PFSK-1 (cell line): ENCODE data around the gene MLPH.
A peak's percentile ranks its signal among the peaks of the same experiment; 100 is the strongest.

Experiments used
- FOXP2 ChIP-seq: optimal IDR thresholded peaks from 2 replicates; pipeline ENCODE3; 2011; ENCODE audit warnings: borderline replicate concordance, control low read depth, inconsistent platforms; ENCODE audit not compliant: insufficient read depth; ENCODE audit errors: extremely low read length, extremely low read depth
- POLR2AphosphoS5 ChIP-seq: IDR thresholded peaks from 2 replicates; pipeline ENCODE4 v1.6.1; 2012; ENCODE audit warnings: low read depth, mild to moderate bottlenecking, control low read depth, low read length, moderate library complexity
- TAF1 ChIP-seq: IDR thresholded peaks from 2 replicates; pipeline ENCODE4 v1.6.1; 2012; ENCODE audit warnings: low read length, control low read depth, borderline replicate concordance; ENCODE audit not compliant: insufficient read depth
- TF ChIP-seq, protein P1 (sequence below), 2 experiments: IDR thresholded peaks; 2 replicates each; pipeline versions ENCODE4 v1.6.1 to v1.8.0; 2011 to 2012; ENCODE audit warnings: low read depth in 2 of 2, low read length in 2 of 2, control low read depth in 1 of 2, inconsistent platforms in 1 of 2, mild to moderate bottlenecking in 1 of 2, moderate library complexity in 1 of 2; ENCODE audit not compliant: insufficient read depth in 1 of 2

DNA sequence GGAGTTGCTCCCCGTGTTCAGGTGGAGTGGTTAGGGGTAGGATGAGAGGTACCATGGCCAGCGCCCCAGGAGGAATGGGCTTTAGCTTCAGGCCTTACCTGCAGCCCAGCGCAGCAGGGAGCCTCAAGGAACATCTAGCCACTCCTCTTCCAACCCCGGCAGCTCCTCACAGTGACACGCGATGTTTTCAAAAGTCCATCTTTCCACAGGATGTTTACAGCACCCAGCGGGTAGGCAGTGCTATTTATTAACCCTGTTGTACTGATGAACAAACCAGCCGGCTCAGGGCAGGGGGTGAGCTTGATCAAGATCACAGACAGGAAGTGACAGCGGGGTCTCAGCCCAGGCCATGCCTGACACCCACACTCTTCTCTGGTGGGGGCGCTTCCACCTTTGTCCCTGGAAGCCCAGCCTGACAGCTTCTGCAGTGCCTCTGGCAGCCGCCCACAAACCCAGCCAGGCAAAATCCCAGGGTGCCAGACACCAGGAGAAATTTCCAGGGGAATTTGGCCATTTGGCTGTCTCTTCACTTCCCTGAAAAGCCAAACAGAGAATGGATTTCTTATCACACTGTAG, 60.9 kb downstream of the MLPH start:
- TF ChIP-seq FOXP2 (peak; percentile 73), POLR2AphosphoS5 (no peak), TAF1 (no peak)
- TF ChIP-seq, protein P1, sequence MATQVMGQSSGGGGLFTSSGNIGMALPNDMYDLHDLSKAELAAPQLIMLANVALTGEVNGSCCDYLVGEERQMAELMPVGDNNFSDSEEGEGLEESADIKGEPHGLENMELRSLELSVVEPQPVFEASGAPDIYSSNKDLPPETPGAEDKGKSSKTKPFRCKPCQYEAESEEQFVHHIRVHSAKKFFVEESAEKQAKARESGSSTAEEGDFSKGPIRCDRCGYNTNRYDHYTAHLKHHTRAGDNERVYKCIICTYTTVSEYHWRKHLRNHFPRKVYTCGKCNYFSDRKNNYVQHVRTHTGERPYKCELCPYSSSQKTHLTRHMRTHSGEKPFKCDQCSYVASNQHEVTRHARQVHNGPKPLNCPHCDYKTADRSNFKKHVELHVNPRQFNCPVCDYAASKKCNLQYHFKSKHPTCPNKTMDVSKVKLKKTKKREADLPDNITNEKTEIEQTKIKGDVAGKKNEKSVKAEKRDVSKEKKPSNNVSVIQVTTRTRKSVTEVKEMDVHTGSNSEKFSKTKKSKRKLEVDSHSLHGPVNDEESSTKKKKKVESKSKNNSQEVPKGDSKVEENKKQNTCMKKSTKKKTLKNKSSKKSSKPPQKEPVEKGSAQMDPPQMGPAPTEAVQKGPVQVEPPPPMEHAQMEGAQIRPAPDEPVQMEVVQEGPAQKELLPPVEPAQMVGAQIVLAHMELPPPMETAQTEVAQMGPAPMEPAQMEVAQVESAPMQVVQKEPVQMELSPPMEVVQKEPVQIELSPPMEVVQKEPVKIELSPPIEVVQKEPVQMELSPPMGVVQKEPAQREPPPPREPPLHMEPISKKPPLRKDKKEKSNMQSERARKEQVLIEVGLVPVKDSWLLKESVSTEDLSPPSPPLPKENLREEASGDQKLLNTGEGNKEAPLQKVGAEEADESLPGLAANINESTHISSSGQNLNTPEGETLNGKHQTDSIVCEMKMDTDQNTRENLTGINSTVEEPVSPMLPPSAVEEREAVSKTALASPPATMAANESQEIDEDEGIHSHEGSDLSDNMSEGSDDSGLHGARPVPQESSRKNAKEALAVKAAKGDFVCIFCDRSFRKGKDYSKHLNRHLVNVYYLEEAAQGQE (IDR thresholded peaks at IDR 0.05; ENCODE audit: insufficient read depth in 1 of 2, low read depth in 2 of 2, low read length in 2 of 2): peak; percentile 73 to 84
